K562 (cell line): ENCODE data around the gene CARMIL1. TPM values are rescaled to one million over a fixed set of nuclear protein-coding genes. Genes with fewer than 3 reads are reported as not detected.

Experiments used
- ATAC-seq: fragments of 200-7000 bp; cut with Tn5 transposase; 3 replicates; pipeline ENCODE4 v1.9.1; 2020; ENCODE audit warnings: moderate library complexity
- BruUV-seq: library from RNA; stranded (reverse); fragments of 400-500 nt; replicated peaks from 2 replicates; lab custom pipeline; 2021; lab: Mats Ljungman, UMichigan
- CTCF ChIA-PET: fragments of 300-600 bp; formaldehyde crosslinking; extraction: SDS; loops from one replicate; lab custom pipeline; 2021; ENCODE audit warnings: low intra/inter-chr PET ratio; lab: Yijun Ruan, JAX
- POLR2A ChIA-PET: fragments of 300-600, 350-650 bp; sonication (Branson Sonifier 250); formaldehyde crosslinking; extraction: SDS; loops from one replicate; lab custom pipeline; 2021; ENCODE audit warnings: antibody characterized with exemption, inconsistent platforms; lab: Yijun Ruan, JAX
- DNase-seq, 4 experiments: peaks; one replicate each; pipeline versions ENCODE4 v3.0.0 to v3.0.0-alpha.2; 2011 to 2018; ENCODE audit warnings: low spot score in 3 of 4, mixed read lengths in 3 of 4; ENCODE audit errors: extremely low read depth in 1 of 4
- FAIRE-seq: peaks from 2 replicates; lab custom pipeline; 2011; peaks lifted over from hg19 to GRCh38; lab: Jason Lieb, UNC
- H2AFZ ChIP-seq: 2 replicates; pipeline ENCODE4 v1.6.0; 2011; ENCODE audit warnings: low read depth, low read length, control low read depth, inconsistent platforms
- H3K27ac ChIP-seq: fragments of 200-600 bp; 3 replicates; pipeline ENCODE4 v1.8.0; 2011; ENCODE audit warnings: low read depth, mild to moderate bottlenecking, control low read depth, inconsistent platforms, low read length, moderate library complexity, mixed read lengths; ENCODE audit errors: extremely low read depth
- H3K27me3 ChIP-seq, 2 experiments: fragments of 300-600 bp in 1 of 2; 2 replicates in 1 of 2; 3 replicates in 1 of 2; pipeline versions ENCODE4 v1.6.0 to v1.8.0; 2011; ENCODE audit warnings: inconsistent platforms in 2 of 2, low read length in 2 of 2, mild to moderate bottlenecking in 1 of 2, mixed read lengths in 1 of 2, moderate library complexity in 1 of 2; ENCODE audit not compliant: control insufficient read depth in 2 of 2, insufficient read depth in 2 of 2
- H3K36me3 ChIP-seq: fragments of 300-600 bp; 3 replicates; pipeline ENCODE4 v1.8.0; 2011; ENCODE audit warnings: mild to moderate bottlenecking, low read length, inconsistent platforms; ENCODE audit not compliant: control insufficient read depth, insufficient read depth
- H3K4me1 ChIP-seq, 2 experiments: fragments of 200-600 bp in 1 of 2; replicated peaks in 1 of 2; 2 replicates in 1 of 2; 3 replicates in 1 of 2; pipeline versions ENCODE4 v1.5.1 to v1.8.0; 2011; ENCODE audit warnings: inconsistent platforms in 2 of 2, low read length in 2 of 2, mild to moderate bottlenecking in 1 of 2, mixed read lengths in 1 of 2, moderate library complexity in 1 of 2; ENCODE audit not compliant: control insufficient read depth in 2 of 2, insufficient read depth in 2 of 2
- H3K4me2 ChIP-seq: 2 replicates; pipeline ENCODE4 v1.6.1; 2011; ENCODE audit warnings: low read length, control low read depth, inconsistent platforms, mixed read lengths; ENCODE audit not compliant: insufficient read depth
- H3K4me3 ChIP-seq: fragments of 200-600 bp; sonication (generic), shearing (Covaris generic); 2 replicates; pipeline ENCODE4 v1.5.1; 2016; ENCODE audit warnings: control low read depth, inconsistent platforms
- H3K79me2 ChIP-seq: fragments of 200-600 bp; 3 replicates; pipeline ENCODE4 v1.8.0; 2011; ENCODE audit warnings: low read length, inconsistent platforms; ENCODE audit not compliant: control insufficient read depth, insufficient read depth
- H3K9ac ChIP-seq, 2 experiments: 2 replicates each; pipeline versions ENCODE4 v1.6.0 to v1.6.1; 2011; ENCODE audit warnings: low read depth in 2 of 2, low read length in 2 of 2, control low read depth in 1 of 2, inconsistent platforms in 1 of 2, mild to moderate bottlenecking in 1 of 2, mixed read lengths in 1 of 2; ENCODE audit not compliant: insufficient read depth in 1 of 2
- H3K9me1 ChIP-seq: one replicate; pipeline ENCODE4 v1.6.0; 2011; ENCODE audit warnings: inconsistent platforms, mild to moderate bottlenecking, low read length, moderate library complexity; ENCODE audit not compliant: control insufficient read depth, insufficient read depth
- H3K9me3 ChIP-seq: replicated peaks from 2 replicates; pipeline ENCODE4 v1.5.1; 2011; ENCODE audit warnings: low read depth, low read length, inconsistent platforms; ENCODE audit not compliant: control insufficient read depth, insufficient read depth
- H4K20me1 ChIP-seq: replicated peaks from 2 replicates; pipeline ENCODE4 v1.6.1; 2011; ENCODE audit warnings: low read length, inconsistent platforms, mixed read lengths; ENCODE audit not compliant: control insufficient read depth, insufficient read depth
- ARID3A ChIP-seq: IDR thresholded peaks from 2 replicates; pipeline ENCODE4 v1.6.1; 2012; ENCODE audit warnings: low read depth, low read length, improper control_type of control experiment, borderline replicate concordance
- CREB3 ChIP-seq: fragments of 450-650 bp; conservative IDR thresholded peaks from 2 replicates; pipeline ENCODE4 v1.6.1; 2016; ENCODE audit warnings: missing genetic modification characterization, low read depth, mild to moderate bottlenecking, missing compliant biosample characterization, moderate library complexity
- DIDO1 ChIP-seq: fragments of 450-650 bp; IDR thresholded peaks from 2 replicates; pipeline ENCODE4 v1.6.1; 2016; ENCODE audit warnings: low read depth, missing biosample characterization, missing genetic modification characterization
- FUS ChIP-seq: fragments of 200-400 bp; formaldehyde crosslinking; optimal IDR thresholded peaks from 2 replicates; pipeline ENCODE3; 2017; ENCODE audit warnings: low read depth, low read length
- KLF16 ChIP-seq: IDR thresholded peaks from 2 replicates; pipeline ENCODE4 v1.6.1; 2016; ENCODE audit warnings: antibody characterized with exemption
- RBM39 ChIP-seq: fragments of 200-400 bp; formaldehyde crosslinking; optimal IDR thresholded peaks from 2 replicates; pipeline ENCODE3; 2018; ENCODE audit warnings: low read depth, low read length
- STAT5A ChIP-seq: IDR thresholded peaks from 2 replicates; pipeline ENCODE4 v1.6.1; 2012; ENCODE audit warnings: low read length, inconsistent platforms, borderline replicate concordance
- TEAD4 ChIP-seq, 2 experiments: sonication (generic) in 1 of 2; formaldehyde crosslinking in 1 of 2; IDR thresholded peaks; 2 replicates each; pipeline versions ENCODE4 v1.6.1 to v1.8.0; 2012 to 2022; ENCODE audit warnings: borderline replicate concordance in 1 of 2, inconsistent platforms in 1 of 2, low read length in 1 of 2, mild to moderate bottlenecking in 1 of 2, missing genetic modification reagents in 1 of 2
- ZNF140 ChIP-seq: fragments of 250-450 bp; sonication (Bioruptor Pico); IDR thresholded peaks from 2 replicates; pipeline ENCODE4 v1.8.0; 2021; ENCODE audit warnings: moderate library complexity, mild to moderate bottlenecking, inconsistent platforms
- ZNF239 ChIP-seq: fragments of 250-450 bp; sonication (Bioruptor Pico); IDR thresholded peaks from 2 replicates; pipeline ENCODE4 v1.4.0; 2020; ENCODE audit warnings: mild to moderate bottlenecking
- ZNF324 ChIP-seq: fragments of 250-450 bp; sonication (Bioruptor Pico); IDR thresholded peaks from 2 replicates; pipeline ENCODE4 v1.4.0; 2020; ENCODE audit warnings: mild to moderate bottlenecking
- WGBS: fragments of 100-300 bp; shearing (Covaris generic); methylation state at CpG from one replicate; pipeline ENCODE4 v1.1.6; 2016; ENCODE audit warnings: low coverage, mixed read lengths; ENCODE audit not compliant: insufficient coverage; ENCODE audit errors: missing lambda C conversion rate; 5-methylcytosine and 5-hydroxymethylcytosine counted together
- in situ Hi-C: fragments of 300-500 bp; cut with MboI; formaldehyde crosslinking; loops from 4 replicates; pipeline ENCODE4 v1.15.0; 2018; ENCODE audit warnings: inconsistent platforms, mixed read lengths
- intact Hi-C: fragments of 100-400 bp; cut with micrococcal nuclease; formaldehyde crosslinking; loops from 2 replicates; pipeline ENCODE4 v1.14.2; 2022
- polyA plus RNA-seq, 8 experiments: library from polyadenylated mRNA; depleted of rRNA in 4 of 8; stranded (reverse) in 5 of 8; unstranded in 3 of 8; fragments of >200 nt; fragmentation: Nextera tagmentation in 2 of 8; fragmentation: Illumina TruSeq in 1 of 8; extraction: Ambion mirVana in 2 of 8; extraction: Trizol in 1 of 8; gene quantifications; 2 replicates each; pipeline versions ENCODE4 v1.2.1 to v1.2.3, GENCODE V29; 2011 to 2014; ENCODE audit warnings: inconsistent platforms in 1 of 8, missing spikeins in 1 of 8
- total RNA-seq, 7 experiments: library from RNA; depleted of rRNA in 6 of 7; stranded (reverse); fragments of >200 nt in 6 of 7; fragmentation: Illumina TruSeq in 2 of 7; extraction: Trizol in 2 of 7; gene quantifications; 2 replicates each; pipeline versions ENCODE4 v1.2.1 to v1.2.3, GENCODE V29; 2011 to 2021; ENCODE audit warnings: low replicate concordance in 1 of 7

Gene CARMIL1
- total and polyA plus RNA-seq, 9 of the 15 experiments (the other 6 are each of a cell fraction or from before 2014, with no cell fraction given), result 0.04 to 0.32 (median 0.10) TPM; not detected in 1

- Histone ChIP-seq H2AFZ (no peak overlapping the region), H3K9me3 (no peaks in the 10 kb centered on the region), H3K4me2 (no peak overlapping the region), H3K4me3 (no peak overlapping the region), H3K27ac (no peak overlapping the region), H3K27me3 (peaks cover 0 to 5% of the 10 kb centered on the region in 2 experiments; a peak in 1 of 5 replicates), H3K79me2 (no peaks in the 10 kb centered on the region), H4K20me1 (0 out of 2 replicates have a peak, but pooled peaks cover 3% of the 10 kb centered on the region), H3K9me1 (no peaks in the 10 kb centered on the region), H3K4me1 (no peaks in the 10 kb centered on the region), H3K9ac (no peak overlapping the region), H3K36me3 (no peaks in the 10 kb centered on the region)
- TF ChIP-seq CREB3, result no peak
- TF ChIP-seq ZNF239, result no peak
- no peak for TF ChIP-seq KLF16
- TF ChIP-seq RBM39, result no peak
- no peak for TF ChIP-seq ARID3A
- no peak for TF ChIP-seq ZNF324 (CRISPR knock-in tag)
- TF ChIP-seq STAT5A, result no peak
- TF ChIP-seq FUS, result no peak
- no peak for TF ChIP-seq DIDO1 (tag)
- TF ChIP-seq ZNF140 (CRISPR knock-in tag), result no peak
- TF ChIP-seq TEAD4 (IDR thresholded peaks at IDR 0.05; ENCODE audit: low read length), result no peak
- no peak for TF ChIP-seq TEAD4 (CRISPR knock-in tag; IDR thresholded peaks at IDR 0.05; ENCODE audit: borderline replicate concordance)
- CTCF ChIA-PET, result no interaction called here
- POLR2A ChIA-PET, result no interaction called here
- FAIRE-seq, result no peak
- in situ Hi-C loops (no loop called here), intact Hi-C loops (no loop called here)
- no TSS peak for BruUV-seq
- DNase-seq, result no peak
- ATAC-seq, result no peak
- WGBS, result 1% methylated on average over 4 of the region's 4 CpGs
Measured at GRCh38 chr6:25639653-25640052, 360.5 kb downstream of the CARMIL1 start.
